GM18909 (cell line): Measurements from ENCODE around the gene TFF1.

Experiments used
- ATAC-seq: cut with Tn5 transposase; IDR thresholded peaks from one replicate; pipeline ENCODE4 v1.9.1; 2021; ENCODE audit warnings: mild to moderate bottlenecking; ENCODE audit not compliant: unreplicated experiment, poor library complexity

TFF1 gene

GRCh38 chr21:42367367-42368165, 1.2 kb upstream of the TFF1 start:
- no peak for ATAC-seq

DNA sequence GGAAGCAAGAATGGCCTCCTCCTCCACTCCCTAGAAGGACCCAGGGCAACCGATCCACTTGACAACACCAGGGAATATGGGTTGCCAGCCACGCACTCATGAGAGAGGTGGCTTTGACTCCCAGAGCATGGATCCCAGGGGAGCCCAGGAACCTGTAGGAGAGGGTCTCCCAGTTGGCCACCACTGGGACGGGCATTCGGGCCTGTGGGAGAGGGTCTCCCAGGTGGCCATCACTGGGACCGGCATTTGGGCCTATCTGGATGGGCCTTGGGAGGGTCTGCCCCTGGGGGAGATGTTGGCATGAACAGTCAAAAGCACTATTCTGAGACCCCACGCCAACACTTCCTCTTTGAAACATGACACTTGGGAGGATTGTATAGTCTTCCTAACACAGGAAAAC, 565 bp downstream of the TFF1 start:
- ATAC-seq, result no peak

DNA sequence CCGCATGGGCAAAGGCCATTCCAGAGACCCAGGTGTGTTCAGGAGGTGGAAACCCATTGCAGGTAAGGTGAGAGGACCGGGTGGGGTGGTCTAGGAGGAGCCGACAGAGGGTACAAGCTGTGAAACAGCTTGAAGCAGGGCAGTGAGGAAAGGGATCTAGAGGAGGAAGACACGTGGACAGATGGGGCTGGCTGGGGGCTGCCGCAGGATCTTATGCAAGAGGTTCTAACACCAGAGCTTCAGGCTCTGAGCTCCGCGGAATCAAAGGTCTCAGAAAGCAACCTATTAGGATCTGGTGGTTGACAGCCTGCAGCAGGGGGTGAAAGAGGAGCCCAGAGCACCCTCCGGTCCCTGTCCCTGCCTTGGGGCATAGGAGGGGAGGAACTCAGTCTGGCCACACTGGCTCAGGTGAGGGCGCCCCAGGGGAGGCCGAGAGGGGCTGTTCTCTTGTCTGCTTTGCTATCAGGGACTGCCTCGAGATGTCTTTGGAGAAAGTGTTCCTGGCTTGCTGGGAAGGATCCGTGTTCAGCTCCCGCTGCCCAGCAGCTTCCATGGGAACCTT, 1.9 kb downstream of the TFF1 start:
- ATAC-seq, result no peak

GRCh38 chr21:42363312-42363711, 3.0 kb downstream of the TFF1 start:
- ATAC-seq, result no peak

DNA sequence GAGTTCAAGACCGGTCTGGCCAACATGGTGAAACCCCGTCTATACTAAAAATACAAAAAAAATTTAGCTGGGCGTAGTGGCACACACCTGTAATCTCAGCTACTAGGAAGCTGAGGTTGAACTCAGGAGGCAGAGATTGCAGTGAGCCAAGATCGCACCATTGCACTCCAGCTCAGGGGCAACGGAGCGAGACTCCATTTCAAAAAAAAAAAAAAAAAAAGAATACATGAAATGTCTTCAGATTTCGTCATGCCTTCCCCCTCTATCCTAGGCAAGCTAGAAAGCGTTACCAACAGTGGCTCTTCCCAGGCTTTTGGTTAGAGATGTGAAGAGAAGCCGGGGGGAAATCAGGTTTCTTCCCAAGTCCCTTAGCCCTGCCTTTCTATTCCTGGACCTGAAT, 3.6 kb downstream of the TFF1 start:
- no peak for ATAC-seq

DNA sequence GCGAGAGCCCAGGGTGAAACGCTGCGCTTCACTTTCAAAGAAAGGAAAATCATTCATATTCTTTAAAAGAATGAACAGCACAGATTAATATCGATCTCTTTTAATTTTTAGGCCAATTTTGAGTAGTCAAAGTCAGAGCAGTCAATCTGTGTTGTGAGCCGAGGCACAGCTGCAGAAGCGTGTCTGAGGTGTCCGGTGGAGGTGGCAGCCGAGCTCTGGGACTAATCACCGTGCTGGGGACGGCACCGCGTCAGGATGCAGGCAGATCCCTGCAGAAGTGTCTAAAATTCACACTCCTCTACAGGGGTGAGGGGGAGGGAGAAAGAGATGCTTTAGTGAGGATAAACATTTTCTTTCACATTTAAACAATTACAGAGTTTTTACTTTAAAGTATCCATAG, 4.1 kb downstream of the TFF1 start:
- ATAC-seq, result no peak

GRCh38 chr21:42361286-42361685, 5.0 kb downstream of the TFF1 start:
- no peak for ATAC-seq

- ATAC-seq, result no peak
Observed at GRCh38 chr21:42360317-42360716, 6.0 kb downstream of the TFF1 start.

- no peak for ATAC-seq
Observed at GRCh38 chr21:42358937-42359336, 7.4 kb downstream of the TFF1 start.

DNA sequence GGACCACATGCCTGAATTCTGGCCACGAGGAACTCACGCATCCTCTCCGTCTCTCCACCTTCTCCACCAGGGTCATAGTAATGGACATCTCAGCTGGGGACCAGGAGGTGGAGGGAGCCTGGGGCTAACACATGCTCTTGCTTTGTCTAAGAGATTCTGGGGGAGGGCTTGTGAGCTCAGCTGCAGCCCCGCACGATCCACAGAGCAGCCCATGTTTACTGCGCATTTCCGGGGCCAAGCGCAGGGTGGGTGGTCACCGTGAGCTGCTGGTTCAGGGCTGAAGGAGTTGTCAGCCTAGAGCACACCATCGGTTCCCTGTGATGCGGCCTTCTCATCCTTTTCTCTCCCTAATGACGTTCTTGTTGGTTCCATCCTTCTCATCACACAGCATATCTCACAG, 8.1 kb downstream of the TFF1 start:
- no peak for ATAC-seq

DNA sequence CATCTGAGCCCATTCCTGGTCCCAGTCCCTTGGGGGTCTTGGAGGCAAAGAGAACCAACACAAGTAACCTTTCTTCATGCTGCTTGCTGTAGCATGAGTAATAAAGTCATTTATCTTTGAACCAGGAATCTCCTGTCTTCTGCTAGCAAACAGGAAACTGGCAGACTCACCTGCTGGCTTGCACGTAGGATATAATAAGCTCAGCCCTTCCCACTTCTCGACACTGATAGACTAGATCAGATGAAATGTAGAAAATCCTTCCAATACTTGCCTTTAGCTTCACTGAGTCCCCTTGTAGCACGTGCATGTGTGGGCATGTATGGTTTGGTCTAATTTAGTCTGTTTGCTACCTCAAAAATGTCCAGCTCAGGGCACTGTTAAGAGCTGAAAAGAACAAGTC, 9.0 kb downstream of the TFF1 start:
- no peak for ATAC-seq

DNA sequence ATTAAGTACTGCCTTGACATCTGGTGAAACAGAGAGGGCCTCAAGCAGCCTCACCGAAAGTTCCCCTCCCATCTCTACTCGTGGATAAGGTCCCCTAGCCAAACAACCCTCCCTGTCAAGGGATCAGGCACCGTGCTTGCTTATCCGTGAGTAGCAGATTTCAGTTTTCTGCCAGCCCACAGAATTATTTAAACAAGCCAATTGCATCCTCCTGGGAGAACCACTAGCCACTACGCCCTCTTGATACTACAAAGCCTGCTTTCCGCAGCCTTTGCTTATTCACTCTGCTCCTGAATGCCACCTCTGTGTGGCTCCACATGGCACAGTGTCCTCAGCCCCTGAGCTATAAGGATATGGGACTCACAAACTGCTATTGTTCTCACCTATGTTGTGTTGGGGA, 9.7 kb downstream of the TFF1 start:
- no peak for ATAC-seq

GRCh38 chr21:42356046-42356445, 10.3 kb downstream of the TFF1 start:
- ATAC-seq, result no peak

DNA sequence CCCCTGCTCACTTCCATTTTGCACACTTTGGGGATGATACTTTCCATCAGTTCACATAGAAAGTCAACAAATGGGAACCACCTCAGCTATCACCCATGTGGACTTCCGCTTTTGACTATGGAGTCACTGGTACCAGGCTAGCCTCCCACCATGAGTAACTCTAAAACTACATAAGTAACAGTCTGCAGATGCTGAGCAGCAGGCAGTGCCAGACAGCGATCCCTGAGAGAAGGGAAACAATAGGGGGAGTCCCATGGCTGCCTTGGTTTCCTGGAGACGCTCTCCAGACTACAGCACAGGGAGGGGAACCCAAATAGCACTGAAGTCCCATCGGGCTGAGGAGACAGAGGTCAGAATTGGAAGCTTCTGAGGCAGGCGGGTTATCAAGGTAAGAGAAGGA, 12.7 kb downstream of the TFF1 start:
- no peak for ATAC-seq

- ATAC-seq, result no peak
Observed at GRCh38 chr21:42352441-42353095, 13.8 kb downstream of the TFF1 start.

- ATAC-seq, result no peak
Observed at GRCh38 chr21:42351626-42352440, 14.5 kb downstream of the TFF1 start.

- no peak for ATAC-seq
Observed at GRCh38 chr21:42350927-42351426, 15.4 kb downstream of the TFF1 start, which contains the start of gene TFF2. Gene TFF2 (minus strand): TSS chr21:42350994. CDS start chr21:42350957, 37 bp downstream.

- no peak for ATAC-seq
Observed at GRCh38 chr21:42350318-42350910, 15.9 kb downstream of the TFF1 start.

- no peak for ATAC-seq
Observed at GRCh38 chr21:42349420-42350317, 16.7 kb downstream of the TFF1 start.
